UCSD-AML1 (cell line): Measurements from ENCODE around the gene NDUFV1.

Experiments
- DNase-seq: peaks from one replicate; lab custom pipeline; 2025; ENCODE audit not compliant: unreplicated experiment; lab: John Stamatoyannopoulos, UW

Gene NDUFV1

GRCh38 chr11:67639438-67639859, 32.7 kb downstream of the NDUFV1 start, which contains the start of gene TBX10:
Gene TBX10, minus strand, starts transcription at chr11:67639763. Its CDS starts 291 bp downstream, at chr11:67639472.
- DNase-seq: no peak

- peak; percentile 54 for DNase-seq
Observed at GRCh38 chr11:67640021-67640757, 33.5 kb downstream of the NDUFV1 start.

GRCh38 chr11:67640758-67641337, 34.1 kb downstream of the NDUFV1 start:
- DNase-seq: no peak

- no peak for DNase-seq
Observed at GRCh38 chr11:67641338-67642172, 34.8 kb downstream of the NDUFV1 start.

- no peak for DNase-seq
Observed at GRCh38 chr11:67642173-67643120, 35.7 kb downstream of the NDUFV1 start.

- no peak for DNase-seq
Observed at GRCh38 chr11:67644042-67644441, 37.3 kb downstream of the NDUFV1 start.

- no peak for DNase-seq
Observed at GRCh38 chr11:67644472-67645418, 38.0 kb downstream of the NDUFV1 start.

- DNase-seq: no peak
Observed at GRCh38 chr11:67645521-67646461, 39.1 kb downstream of the NDUFV1 start.

GRCh38 chr11:67646535-67647336, 40.0 kb downstream of the NDUFV1 start:
- DNase-seq: peak; percentile 51

- no peak for DNase-seq
Observed at GRCh38 chr11:67647471-67647870, 40.7 kb downstream of the NDUFV1 start.

- peak; percentile 65 for DNase-seq
Observed at GRCh38 chr11:67648140-67648795, 41.5 kb downstream of the NDUFV1 start.

- DNase-seq: peak; percentile 33
Observed at GRCh38 chr11:67648796-67649613, 42.3 kb downstream of the NDUFV1 start.

GRCh38 chr11:67649634-67650510, 43.1 kb downstream of the NDUFV1 start:
- DNase-seq: no peak

GRCh38 chr11:67651976-67652781, 45.4 kb downstream of the NDUFV1 start:
- no peak for DNase-seq
